Forelimb muscle (tissue), 1 donor: Measurements from ENCODE around the gene FUT2. TPM values are rescaled to one million over a fixed set of nuclear protein-coding genes. Genes with fewer than 3 reads are reported as not detected.
A peak's percentile ranks its signal among the peaks of the same experiment; 100 is the strongest.
"Not testable (repeated sequence)": the region's sequence is repeated elsewhere in the genome, so short reads cannot be mapped to it uniquely, and the experiment has no call there.

Source experiments
- DNase-seq: peaks from one replicate; pipeline ENCODE4 v3.0.0-alpha.2; 2013; ENCODE audit warnings: low read depth
- polyA plus RNA-seq: library from polyadenylated mRNA; unstranded; fragments of 120-200 nt; gene quantifications from one replicate; pipeline ENCODE4 v1.2.1, GENCODE V29; 2013; ENCODE audit not compliant: insufficient read length

FUT2 gene
- 0.83 TPM for polyA plus RNA-seq

GRCh38 chr19:48695743-48696352 is at the start of gene FUT2:
Gene FUT2 (plus strand): TSS chr19:48695971. CDS start chr19:48702957, 6,986 bp downstream.
- DNase-seq, result no peak

DNA sequence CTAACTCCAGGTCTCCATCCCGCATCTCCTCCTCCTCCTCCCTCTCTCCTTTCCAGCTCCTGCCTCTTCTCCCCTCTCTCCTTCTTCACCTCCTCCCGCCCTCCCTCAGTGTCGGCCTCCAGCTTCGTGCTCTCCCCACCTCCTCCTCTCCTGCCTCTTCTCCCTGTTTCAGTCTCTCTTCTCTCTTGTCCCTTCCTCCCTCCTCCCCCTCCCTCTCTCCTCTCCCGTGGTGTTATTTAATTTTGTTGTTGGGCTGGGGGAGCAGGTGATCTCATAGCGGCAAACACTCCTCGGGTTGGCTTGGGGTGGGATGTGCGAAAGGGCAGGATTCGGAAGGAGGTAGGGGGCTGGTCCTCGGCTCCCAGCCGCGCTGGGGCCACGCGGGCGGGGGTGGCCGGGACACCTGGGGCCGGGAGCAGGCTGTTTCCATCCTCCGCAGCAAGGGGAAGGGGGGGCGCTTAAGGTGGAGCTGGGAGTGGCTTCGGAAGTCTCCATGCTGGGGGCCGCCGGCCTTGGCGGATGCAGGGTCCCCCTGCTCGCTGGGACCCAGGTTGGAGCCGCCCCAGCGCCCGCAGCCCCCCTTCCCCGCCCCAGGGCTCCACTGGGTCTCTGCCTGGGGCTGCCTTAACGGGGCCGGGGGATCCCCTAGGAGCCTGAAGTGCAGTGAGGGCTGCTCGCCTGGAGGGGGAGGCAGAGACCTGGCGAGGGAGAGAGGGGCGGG is 49.6 kb upstream of the FUT2 start, which contains the start of gene CA11:
Gene CA11, minus strand, starts transcription at position 187 of the 721 bp plus-strand sequence. CDS start 555 bp downstream, outside the sequence.
- no peak for DNase-seq

DNA sequence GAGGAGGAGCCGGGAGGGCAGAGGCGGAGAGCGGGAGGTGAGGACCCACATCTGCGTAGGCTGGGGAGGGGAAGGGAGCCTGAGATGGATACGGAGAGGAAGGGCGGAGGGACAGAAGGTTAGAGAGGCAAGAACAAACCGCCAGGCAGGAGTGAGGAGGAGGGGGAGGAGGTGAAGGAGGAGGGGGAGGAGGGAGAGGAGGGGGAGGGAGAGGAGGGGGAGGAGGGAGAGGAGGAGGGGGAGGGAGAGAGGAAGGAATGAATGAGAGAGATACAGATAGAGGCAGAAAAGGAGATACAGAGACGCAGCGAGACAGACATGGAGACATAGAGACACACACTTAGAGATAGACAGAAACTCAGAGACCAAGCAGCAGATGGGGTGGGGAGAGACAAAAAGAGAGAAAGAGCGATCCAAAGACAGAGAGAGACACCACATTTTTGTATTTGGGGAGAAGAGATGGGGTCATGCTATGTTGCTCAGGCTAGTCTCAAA is 49.0 kb upstream of the FUT2 start:
- no peak for DNase-seq

GRCh38 chr19:48648134-48648533 is 47.6 kb upstream of the FUT2 start:
- no peak for DNase-seq

DNA sequence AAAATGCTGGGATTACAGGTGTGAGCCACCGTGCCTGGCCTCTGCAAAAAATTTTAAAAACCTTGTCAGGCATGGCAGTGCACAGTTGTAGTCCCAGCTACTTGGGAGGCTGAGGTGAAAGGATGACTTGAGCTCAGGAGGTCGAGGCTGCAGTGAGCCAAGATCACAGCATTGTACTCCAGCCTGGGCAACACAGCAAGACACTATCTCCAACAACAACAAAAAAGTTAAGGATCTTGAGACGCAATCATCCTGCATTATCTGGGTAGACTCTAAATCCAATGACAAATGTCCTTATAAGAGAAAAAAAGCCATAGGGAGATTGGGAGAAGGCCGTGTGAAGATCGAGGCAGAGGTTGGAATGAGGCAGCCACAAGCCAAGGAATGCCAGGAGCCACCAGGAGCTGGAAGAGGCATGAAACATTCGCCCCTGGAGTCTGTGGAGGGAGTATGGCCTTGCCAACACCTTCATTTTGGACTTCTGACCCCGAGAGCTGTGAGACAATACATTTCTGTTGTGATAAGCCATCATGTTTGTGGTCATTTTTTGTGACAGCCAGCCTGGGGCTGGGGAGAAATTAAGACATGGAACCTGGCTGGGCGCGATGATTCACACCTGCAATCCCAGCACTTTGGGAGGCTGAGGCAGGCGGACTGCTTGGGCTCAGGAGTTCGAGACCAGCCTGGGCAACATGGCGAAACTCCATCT is 44.6 kb upstream of the FUT2 start:
- no peak for DNase-seq

DNA sequence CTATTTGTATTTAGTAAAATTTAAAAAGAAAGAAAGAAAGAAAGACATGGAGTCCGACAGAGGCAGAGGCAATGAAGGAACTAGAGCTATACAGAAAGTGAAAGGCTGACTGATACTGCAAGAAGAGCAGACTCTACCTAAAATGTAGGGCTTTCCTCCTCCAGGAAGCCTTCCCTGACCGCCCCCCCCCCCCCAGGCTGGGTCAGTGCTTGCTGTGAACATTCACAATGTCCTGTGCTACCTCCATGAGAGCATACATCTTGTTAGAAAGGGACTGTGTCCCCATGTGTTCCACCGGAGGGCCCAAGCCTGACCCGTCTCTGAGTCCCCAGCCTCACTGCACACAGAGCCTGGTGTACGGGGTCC is 44.1 kb upstream of the FUT2 start:
- DNase-seq, result no peak

DNA sequence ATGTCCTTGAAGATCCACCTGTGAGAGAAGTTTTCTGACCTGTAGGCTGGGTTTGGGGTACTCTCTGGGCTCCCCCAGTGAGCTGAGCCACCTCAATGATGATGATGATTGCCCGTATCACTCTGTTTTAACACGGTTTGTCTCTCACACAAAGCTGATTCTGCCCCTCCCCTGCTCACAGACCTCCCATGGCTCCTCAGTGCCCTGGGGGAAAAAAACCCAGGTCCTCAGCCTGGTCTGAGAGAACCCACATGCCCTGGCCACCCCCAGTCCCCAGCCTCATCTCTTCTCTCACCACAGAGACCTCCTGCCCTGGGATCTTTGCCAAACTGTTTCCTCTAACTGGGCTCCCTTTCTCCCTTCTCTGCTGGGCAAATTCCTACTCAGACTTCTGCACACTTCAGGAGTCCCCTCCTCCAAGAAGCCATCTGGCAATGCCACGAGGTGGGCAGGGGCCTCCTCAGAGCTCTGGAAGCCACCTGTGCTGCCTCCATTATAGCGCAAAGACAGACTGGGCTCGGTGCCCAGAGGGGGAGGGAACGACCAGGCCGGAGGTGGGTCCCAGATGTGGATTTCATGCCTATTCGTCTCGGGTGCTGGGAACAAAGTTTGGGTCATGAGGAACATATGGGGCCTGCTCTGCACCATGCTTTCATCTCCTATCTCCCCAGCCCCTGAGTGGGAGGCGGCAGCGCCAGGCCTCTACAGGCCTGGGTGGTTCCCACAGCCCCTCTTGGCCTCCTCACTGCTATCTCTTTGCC is 41.3 kb upstream of the FUT2 start:
- DNase-seq, result no peak

DNA sequence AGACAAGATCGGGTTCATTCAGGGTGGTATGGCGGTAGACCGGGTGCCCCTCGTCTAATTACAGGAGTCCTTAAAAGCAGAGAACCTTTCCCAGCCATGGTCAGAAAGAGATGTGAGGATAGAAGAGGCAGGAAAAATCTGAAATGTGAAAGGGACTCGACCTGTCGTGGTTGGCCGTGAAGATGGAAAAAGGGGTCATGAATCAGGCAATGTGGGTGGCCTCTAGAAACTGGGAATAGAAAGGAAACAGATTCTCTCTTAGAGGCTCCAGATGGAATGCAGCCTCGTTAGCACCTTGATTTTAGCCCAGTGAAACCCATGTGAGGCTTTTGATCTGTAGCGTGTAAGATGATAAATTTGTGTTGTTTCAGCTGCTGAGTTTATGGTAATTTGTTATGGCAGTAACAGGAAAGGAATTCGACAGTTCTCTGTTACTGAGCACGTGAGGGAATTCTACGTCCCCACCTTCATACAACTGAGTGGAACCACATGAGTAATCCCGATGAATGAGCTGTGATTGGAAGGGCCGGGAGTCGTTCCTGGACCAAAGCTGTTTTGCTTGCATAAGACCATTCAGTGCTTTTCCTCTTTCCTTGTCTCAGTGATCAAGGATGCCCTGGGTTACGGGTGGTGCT is 38.8 kb upstream of the FUT2 start:
- DNase-seq, result no peak

GRCh38 chr19:48657828-48658227 is 37.9 kb upstream of the FUT2 start:
- not testable (repeated sequence) for DNase-seq

- DNase-seq, result no peak
Observed at GRCh38 chr19:48658483-48658882, 37.3 kb upstream of the FUT2 start.

DNA sequence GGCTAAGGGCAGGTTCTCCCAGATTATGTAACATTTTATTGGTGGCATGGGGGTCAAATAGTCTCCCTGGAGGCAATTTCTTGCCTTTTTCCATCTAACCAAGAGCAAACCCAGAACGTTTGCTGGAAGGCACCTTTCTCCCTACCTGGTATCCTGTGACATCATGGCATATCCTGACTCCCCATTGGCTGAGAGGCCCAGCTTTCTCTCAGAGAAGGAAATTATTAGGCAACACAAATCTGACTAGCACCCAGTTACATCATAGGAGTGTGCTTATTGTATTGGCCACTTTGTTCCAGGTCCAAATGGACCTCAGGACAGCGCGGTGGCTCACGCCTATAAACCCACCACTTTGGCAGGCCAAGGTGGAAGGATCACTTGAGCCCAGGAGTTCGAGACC is 36.0 kb upstream of the FUT2 start:
- no peak for DNase-seq

GRCh38 chr19:48660852-48661710 is 34.7 kb upstream of the FUT2 start:
- DNase-seq, result peak; percentile 46

DNA sequence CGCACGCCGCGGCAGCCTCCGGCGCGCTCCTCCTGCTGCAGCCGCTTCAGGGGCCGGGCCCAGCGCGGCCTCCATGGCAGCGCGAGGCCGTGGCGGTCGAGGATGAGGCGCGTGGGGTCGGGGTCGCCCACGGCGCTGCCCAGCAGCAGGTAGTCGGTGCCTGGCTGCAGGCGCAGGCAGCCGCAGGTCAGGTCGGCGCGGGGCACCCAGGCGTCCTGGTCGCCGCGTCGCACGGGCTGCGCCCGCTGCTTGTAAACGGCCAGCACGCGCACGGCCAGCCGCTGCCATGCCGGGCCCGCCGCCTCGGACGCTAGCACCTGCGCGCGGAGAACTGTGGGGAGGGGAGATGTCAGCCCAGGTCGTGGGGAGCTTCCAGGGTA is 34.1 kb upstream of the FUT2 start:
- DNase-seq, result no peak

DNA sequence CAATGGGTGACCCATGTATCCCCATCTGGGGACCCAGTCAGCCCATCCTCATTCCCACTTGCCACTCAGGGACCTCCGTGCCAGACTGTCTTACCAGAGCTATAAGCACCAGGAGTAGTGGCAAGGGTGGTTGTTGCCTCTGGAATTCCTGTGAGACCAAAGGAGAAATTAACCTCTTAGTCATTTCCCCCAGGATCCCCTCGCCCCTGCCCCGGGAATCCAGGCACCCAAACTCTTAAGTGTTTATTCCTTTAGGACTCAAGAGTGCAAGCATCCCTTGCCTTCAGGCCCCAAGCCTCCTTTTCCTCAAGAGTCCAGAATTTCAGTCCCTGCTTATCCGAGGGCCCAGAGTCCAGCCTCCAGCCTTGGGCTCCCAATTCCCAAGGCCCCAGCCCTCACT is 32.1 kb upstream of the FUT2 start:
- DNase-seq, result no peak

DNA sequence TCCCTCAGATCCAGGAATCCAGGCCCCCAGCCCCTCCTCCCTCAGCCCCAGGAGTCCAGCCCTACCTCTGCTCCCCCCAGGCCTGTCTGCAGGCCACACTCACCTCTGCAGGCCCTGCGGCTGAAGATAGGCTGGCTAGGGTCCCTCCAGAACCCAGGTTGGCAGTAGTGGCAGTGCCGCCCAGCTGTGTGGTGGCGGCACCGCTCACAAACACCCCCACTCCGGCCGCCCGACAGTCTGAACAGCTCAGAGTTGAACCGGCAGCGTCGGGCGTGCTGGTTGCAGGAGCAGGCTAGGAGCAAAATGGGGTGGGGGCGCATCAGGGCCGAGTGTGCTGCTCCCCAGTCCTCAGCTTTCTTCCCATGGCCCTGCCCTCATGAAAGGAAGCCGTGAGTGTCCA is 31.3 kb upstream of the FUT2 start:
- no peak for DNase-seq

GRCh38 chr19:48665786-48666185 is 30.0 kb upstream of the FUT2 start:
- DNase-seq, result no peak

DNA sequence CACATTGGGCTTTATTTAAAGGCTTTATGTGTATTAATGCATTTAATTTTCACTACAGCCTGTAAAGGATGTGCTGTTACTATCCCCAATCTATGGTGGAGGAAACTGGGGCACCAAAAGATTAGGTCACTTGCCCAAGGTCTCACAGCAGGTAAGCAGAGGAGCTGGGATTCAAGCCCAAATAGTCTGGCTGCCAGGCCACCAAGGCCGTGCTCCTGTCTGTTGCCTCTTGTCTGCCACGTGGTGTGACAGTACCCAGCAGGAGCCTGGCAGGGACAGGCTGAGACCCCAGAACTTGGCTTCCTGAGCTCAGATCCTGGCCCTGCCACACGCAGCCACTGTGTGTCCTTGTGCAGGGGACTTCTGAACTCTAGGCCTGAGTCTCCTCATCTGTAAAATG is 27.4 kb upstream of the FUT2 start:
- DNase-seq, result no peak

GRCh38 chr19:48668761-48669160 is 27.0 kb upstream of the FUT2 start:
- no peak for DNase-seq

DNA sequence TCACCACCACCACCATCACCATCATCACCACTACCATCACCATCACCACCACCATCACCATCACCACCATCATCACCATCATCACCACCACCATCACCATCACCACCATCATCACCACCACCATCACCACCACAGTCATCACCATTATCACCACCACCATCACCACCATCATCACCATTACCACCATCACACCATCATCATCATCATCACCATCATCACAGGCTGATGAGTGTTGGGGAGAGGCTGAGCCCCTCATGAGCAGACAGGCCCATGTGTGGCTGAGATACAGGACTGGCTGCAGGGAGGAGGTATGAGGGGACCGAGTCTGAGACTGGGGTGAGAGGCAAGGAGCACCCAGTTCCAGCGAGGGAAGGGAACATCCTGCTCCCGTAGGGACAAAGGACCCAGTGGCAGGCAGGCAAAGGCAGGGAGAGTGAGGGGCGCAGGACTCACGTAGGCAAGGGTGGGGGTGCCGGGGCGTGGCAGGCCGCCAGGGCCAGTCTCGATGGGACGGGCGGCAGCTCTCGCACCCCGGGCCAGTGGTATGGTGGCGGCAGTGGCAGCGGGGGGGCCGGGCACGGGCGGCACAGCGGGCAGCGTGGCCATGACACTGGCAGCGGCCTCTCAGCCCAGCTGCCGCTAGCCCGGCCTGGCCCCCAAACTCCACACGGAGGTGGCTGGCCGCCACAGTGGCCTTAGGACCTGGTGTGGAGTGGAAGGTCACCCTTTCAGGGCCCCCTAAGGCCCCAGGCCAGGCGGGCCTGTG is 25.7 kb upstream of the FUT2 start:
- DNase-seq, result no peak
